SK-N-MC (cell line): ENCODE measurements around the gene VRK2.

Experiments used
- EZH2 ChIP-seq: fragments of 200-600 bp; sonication (generic); IDR thresholded peaks from one replicate; pipeline ENCODE4 v1.6.1; 2017; ENCODE audit warnings: antibody characterized with exemption
- POLR2AphosphoS5 ChIP-seq: IDR thresholded peaks from 2 replicates; pipeline ENCODE4 v1.6.1; 2012; ENCODE audit warnings: mild to moderate bottlenecking, low read depth, low read length, borderline replicate concordance

GRCh38 chr2:58072102-58072501, 25.5 kb downstream of the VRK2 start:
- TF ChIP-seq EZH2 (no peak), POLR2AphosphoS5 (no peak)
